ENCODE results near the gene C1QTNF1. TPM values are rescaled to one million over a fixed set of nuclear protein-coding genes. Genes with fewer than 3 reads are reported as not detected.

C1QTNF1 gene
- polyA plus RNA-seq, 1 of the 3 experiments (the other 2 are of a cell fraction) = 14.3 TPM

DNA sequence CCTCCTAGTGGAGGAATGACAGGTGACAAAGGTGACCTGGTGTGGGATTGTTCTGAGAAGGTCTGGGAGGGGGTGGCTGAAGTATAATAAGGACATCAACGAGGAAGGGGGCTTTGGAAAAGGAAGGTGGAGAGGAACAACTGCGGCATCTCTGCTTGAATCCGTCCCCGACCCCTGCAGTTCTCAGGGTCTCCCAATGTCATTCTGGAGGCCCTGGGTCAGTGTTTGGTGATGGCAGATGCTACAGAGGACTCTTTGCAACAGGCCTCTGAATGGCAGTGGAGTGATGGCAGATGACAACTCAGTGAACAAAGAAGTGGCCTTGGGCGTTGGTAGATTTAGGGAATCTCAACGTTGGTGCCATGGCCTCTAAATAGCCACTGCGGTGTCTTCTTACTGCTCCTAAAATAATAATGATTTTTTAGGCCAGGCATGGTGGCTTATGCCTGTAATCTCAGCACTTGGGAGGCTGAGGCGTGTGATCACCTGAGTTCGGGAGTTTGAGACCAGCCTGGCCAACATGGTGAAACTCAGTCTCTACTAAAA is 52.0 kb downstream of the C1QTNF1 start (continued):
- TF ChIP-seq, protein P1, sequence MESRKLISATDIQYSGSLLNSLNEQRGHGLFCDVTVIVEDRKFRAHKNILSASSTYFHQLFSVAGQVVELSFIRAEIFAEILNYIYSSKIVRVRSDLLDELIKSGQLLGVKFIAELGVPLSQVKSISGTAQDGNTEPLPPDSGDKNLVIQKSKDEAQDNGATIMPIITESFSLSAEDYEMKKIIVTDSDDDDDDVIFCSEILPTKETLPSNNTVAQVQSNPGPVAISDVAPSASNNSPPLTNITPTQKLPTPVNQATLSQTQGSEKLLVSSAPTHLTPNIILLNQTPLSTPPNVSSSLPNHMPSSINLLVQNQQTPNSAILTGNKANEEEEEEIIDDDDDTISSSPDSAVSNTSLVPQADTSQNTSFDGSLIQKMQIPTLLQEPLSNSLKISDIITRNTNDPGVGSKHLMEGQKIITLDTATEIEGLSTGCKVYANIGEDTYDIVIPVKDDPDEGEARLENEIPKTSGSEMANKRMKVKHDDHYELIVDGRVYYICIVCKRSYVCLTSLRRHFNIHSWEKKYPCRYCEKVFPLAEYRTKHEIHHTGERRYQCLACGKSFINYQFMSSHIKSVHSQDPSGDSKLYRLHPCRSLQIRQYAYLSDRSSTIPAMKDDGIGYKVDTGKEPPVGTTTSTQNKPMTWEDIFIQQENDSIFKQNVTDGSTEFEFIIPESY (IDR thresholded peaks at IDR 0.05; ENCODE audit: borderline replicate concordance, low read depth) = no peak
- TF ChIP-seq RAD21 (IDR thresholded peaks at IDR 0.05; ENCODE audit: low read length) = no peak
- TF ChIP-seq, protein P2, sequence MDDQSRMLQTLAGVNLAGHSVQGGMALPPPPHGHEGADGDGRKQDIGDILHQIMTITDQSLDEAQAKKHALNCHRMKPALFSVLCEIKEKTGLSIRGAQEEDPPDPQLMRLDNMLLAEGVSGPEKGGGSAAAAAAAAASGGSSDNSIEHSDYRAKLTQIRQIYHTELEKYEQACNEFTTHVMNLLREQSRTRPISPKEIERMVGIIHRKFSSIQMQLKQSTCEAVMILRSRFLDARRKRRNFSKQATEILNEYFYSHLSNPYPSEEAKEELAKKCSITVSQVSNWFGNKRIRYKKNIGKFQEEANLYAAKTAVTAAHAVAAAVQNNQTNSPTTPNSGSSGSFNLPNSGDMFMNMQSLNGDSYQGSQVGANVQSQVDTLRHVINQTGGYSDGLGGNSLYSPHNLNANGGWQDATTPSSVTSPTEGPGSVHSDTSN (IDR thresholded peaks at IDR 0.05) = no peak
- no peak for TF ChIP-seq YY1 (IDR thresholded peaks at IDR 0.05; ENCODE audit: low read depth)
- no peak for TF ChIP-seq FOXJ3 (CRISPR knock-in tag; IDR thresholded peaks at IDR 0.05)

DNA sequence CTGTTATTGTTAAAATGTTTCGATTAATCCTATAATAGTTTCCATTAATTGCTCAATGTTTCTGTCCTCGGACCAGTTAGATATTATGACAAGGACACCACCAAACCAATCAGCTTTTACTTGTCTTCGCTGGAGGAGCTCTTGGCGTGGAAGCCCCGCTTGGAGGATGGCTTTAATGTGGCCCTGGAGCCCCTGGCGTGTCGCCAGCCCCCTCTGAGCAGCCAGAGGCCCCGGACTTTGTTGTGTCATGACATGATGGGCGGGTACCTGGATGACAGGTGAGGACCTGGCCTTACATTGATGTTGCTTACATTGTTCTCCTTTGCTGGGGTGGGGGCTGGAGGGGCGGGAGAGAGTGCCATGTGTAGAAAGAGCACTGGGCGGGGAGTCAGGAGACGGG is 53.6 kb downstream of the C1QTNF1 start:
- Histone ChIP-seq H3K36me3 (replicated peaks in 1 of 2; ENCODE audit: control insufficient read depth in 1 of 2, insufficient read depth in 2 of 2, low read length in 1 of 2) (peaks cover 0 to 28% of the 10 kb centered on the region in 2 experiments), H3K79me2 (ENCODE audit: insufficient read depth) (peaks cover 4% of the 10 kb centered on the region; the same call in 1 of the 2 replicates), H3K27ac (ENCODE audit: low read depth in 2 of 2, low read length in 1 of 2) (no peak overlapping the region), H3F3A (replicated peaks; ENCODE audit: insufficient read depth) (peaks cover 3% of the 10 kb centered on the region), H3K9ac (no peak overlapping the region), H3K4me2 (no peak overlapping the region), H3K27me3 (ENCODE audit: insufficient read depth) (no peaks in the 10 kb centered on the region), H4K20me1 (ENCODE audit: insufficient read depth) (peaks cover 4% of the 10 kb centered on the region; the same call in 1 of the 2 replicates), H2AFZ (ENCODE audit: low read depth) (no peak overlapping the region), H3K4me1 (ENCODE audit: control insufficient read depth in 1 of 2, insufficient read depth in 2 of 2, low read depth in 1 of 2, low read length in 1 of 2) (peaks cover 0 to 11% of the 10 kb centered on the region in 2 experiments; a peak in 1 of 4 replicates), H3K9me2 (no peaks in the 10 kb centered on the region), H3K4me3 (ENCODE audit: low read depth in 2 of 2, low read length in 1 of 2) (no peak overlapping the region), H3K9me3 (no peaks in the 10 kb centered on the region)
- POLR2A ChIA-PET = no interaction called here
- no peak for DNase-seq
- WGBS (ENCODE audit: low lambda C conversion rate) = 94% methylated on average over 12 of the region's 12 CpGs
- TF ChIP-seq POLR2AphosphoS5 (IDR thresholded peaks at IDR 0.05; ENCODE audit: low read depth, low read length) = no peak
- no peak for TF ChIP-seq TEAD4 (IDR thresholded peaks at IDR 0.05; ENCODE audit: borderline replicate concordance, insufficient read depth)
- TF ChIP-seq GATA2 (CRISPR knock-in tag; IDR thresholded peaks at IDR 0.05) = no peak
- CTCF ChIA-PET = interaction anchor here (1.1 to 45.1 kb wide), 5 partner anchors 10 to 312 kb away, joined by 4 to 1305 read pairs (median 86); no protein-coding TSS in a partner anchor

DNA sequence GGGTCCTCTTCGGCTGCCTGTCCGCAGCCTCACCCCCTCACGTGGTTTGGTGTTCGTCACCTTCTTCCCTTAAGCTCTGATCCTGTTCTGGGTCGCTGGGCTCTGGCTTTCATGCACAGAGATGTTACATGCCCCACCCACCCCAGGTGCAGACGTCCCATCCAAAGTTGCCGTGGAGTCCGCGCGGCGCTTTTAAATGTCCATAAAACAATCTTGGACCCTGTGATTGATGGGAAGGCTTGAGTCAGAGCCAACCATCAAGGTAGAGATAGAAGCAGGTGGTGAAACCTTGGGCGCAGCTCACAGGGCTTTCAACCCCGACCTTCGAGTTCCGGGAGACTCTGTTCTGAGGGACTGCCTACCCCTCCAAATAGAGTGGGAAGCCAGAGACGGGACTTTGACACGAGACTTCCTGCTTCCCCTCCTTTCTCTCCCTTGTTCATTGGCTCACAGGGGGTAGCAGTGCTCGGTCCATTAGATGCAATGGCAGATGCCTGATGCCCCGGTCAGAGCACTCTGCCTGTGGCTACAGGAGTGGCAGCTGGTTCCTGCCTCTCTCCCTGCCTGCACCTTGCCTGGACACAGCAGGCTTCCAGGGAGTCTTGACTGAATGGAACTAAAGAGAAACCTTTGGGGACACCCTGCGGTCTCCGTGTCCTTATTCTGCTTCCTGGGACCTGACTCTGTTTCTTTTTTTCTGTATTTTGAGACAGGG is 54.7 kb downstream of the C1QTNF1 start:
- H3K9me3 ChIP-seq = no peaks in the 10 kb centered on the region
- H3K9me2 ChIP-seq = no peaks in the 10 kb centered on the region
- peaks cover 9% of the 10 kb centered on the region for H4K20me1 ChIP-seq (ENCODE audit: insufficient read depth)
- H3K36me3 ChIP-seq (replicated peaks in 1 of 2; ENCODE audit: control insufficient read depth in 1 of 2, insufficient read depth in 2 of 2, low read length in 1 of 2) = peaks cover 5 to 35% of the 10 kb centered on the region in 2 experiments
- H3K27me3 ChIP-seq (ENCODE audit: insufficient read depth) = no peaks in the 10 kb centered on the region
- peaks cover 0 to 21% of the 10 kb centered on the region in 2 experiments; a peak in 1 of 4 replicates for H3K4me1 ChIP-seq (ENCODE audit: control insufficient read depth in 1 of 2, insufficient read depth in 2 of 2, low read depth in 1 of 2, low read length in 1 of 2)
- WGBS (ENCODE audit: low lambda C conversion rate) = 97% methylated on average over 21 of the region's 21 CpGs
- H3F3A ChIP-seq (replicated peaks; ENCODE audit: insufficient read depth) = peaks cover 3% of the 10 kb centered on the region
- no peak overlapping the region for H3K27ac ChIP-seq (ENCODE audit: low read depth in 2 of 2, low read length in 1 of 2)
- no peak overlapping the region for H3K9ac ChIP-seq
- peaks cover 4% of the 10 kb centered on the region; the same call in 1 of the 2 replicates for H3K79me2 ChIP-seq (ENCODE audit: insufficient read depth)
- H2AFZ ChIP-seq (ENCODE audit: low read depth) = no peak overlapping the region
- peak; percentile 26 for DNase-seq
- ChIA-PET POLR2A (no interaction called here), CTCF (interaction anchor here (0.6 to 45.1 kb wide), 11 partner anchors 9 to 476 kb away, joined by 3 to 1305 read pairs (median 4); no protein-coding TSS in a partner anchor)
- TF ChIP-seq, protein P3, sequence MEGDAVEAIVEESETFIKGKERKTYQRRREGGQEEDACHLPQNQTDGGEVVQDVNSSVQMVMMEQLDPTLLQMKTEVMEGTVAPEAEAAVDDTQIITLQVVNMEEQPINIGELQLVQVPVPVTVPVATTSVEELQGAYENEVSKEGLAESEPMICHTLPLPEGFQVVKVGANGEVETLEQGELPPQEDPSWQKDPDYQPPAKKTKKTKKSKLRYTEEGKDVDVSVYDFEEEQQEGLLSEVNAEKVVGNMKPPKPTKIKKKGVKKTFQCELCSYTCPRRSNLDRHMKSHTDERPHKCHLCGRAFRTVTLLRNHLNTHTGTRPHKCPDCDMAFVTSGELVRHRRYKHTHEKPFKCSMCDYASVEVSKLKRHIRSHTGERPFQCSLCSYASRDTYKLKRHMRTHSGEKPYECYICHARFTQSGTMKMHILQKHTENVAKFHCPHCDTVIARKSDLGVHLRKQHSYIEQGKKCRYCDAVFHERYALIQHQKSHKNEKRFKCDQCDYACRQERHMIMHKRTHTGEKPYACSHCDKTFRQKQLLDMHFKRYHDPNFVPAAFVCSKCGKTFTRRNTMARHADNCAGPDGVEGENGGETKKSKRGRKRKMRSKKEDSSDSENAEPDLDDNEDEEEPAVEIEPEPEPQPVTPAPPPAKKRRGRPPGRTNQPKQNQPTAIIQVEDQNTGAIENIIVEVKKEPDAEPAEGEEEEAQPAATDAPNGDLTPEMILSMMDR (IDR thresholded peaks at IDR 0.05) = no peak
- H3K4me2 ChIP-seq = no peak overlapping the region
- H3K4me3 ChIP-seq (ENCODE audit: low read depth in 2 of 2, low read length in 1 of 2) = no peak overlapping the region

Measured in SK-N-SH (cell line).